Activated CD4-positive, CD25-positive, alpha-beta regulatory T cell treated with anti-CD3 and anti-CD28 coated beads, Interleukin-2, amount 50 U/mL, for 16 hours (primary cell): ENCODE results near the gene SNTG2.

ENCODE experiments used
- DNase-seq: peaks from one replicate; pipeline ENCODE4 v3.0.0-alpha.2; 2020; ENCODE audit warnings: low read depth, low spot score

SNTG2 gene

DNA sequence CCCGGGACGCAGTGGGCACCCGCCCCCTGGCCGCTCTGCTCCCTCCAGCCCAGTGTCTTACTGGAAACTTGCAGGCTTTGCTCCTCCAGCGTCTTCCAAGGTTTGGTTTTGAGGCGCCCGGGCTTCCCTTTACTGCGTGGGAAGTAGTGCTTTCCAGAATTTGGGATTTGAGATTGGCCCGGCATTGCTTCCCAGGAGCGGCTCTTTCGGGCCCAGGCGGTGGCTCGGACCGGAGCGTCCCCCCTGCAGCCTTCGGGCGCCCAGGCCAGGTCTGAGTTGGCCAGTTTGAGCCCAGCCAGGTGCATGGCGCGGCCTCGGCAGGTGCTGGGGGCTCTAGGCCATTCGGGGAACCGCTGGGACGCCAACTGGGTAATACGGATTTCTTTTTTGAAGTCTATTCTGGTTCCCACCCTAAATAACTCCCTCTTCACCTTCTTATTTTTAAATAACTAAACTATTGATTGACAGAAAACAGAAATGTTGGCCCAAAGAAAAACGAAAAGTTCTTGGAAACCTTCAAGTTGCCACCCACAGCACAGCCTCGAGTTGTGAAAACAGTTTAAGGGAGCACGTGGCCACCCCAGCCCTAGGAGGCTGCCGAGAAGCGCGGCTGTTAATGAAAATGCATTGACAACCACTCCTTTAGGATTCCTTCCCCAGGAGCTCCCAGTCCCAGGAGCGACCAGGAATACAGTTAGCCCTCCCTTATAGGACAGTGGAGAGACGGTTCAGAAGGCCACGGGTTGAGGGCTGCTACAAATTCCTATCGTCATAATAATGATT, 766 bp downstream of the SNTG2 start:
- no peak for DNase-seq

DNA sequence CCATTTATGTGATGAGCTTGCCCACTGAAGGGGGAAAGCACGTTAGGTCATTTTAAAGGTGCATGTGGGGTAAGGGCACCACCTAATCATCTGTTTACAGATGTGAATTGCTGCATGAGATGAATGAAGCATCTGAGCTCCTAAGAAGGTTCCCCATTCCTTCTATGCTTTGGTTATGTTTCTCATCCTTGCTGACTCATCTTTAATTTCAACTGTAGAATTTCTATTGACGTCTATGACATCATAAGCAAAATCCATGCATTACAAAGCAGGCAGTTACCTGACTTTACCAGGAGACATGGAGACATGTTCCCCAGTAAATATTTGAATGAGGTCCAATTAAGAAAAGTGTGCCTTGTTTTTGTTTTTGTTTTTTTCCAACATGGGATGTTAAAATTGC, 2.8 kb downstream of the SNTG2 start:
- no peak for DNase-seq

DNA sequence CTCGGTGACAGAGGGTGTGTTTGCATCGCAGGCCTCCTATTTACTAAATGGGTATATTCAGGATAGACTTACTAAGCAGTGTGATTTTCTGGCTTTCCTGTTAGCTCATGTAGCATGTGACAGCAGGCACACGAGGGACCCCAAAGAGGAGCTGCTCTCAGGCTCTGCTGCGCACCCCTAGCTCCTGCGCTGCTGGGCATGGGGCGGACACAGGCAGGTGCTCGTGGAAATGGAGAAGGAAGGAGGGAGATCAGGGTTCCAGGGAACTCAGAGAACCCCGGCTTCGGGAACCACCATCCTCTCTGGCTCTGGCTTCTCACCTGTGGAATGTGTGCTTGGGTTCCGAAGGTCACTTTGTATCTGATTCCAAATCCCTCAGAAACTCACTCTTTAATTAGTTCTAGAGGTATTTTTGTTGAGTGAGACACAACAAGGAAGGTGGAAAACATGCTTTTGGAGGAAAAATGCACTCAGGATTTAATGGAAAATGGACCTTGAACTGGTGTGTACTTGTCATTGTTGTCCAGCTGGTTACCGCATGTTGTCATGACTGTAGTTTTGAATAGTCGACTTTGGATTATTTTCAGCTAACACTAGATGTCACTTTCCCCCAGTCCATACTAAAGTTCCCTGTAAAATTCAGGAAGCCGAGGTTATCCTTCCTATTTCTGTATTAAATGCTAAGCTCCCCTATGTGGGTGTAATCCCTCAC, 3.5 kb downstream of the SNTG2 start:
- no peak for DNase-seq

DNA sequence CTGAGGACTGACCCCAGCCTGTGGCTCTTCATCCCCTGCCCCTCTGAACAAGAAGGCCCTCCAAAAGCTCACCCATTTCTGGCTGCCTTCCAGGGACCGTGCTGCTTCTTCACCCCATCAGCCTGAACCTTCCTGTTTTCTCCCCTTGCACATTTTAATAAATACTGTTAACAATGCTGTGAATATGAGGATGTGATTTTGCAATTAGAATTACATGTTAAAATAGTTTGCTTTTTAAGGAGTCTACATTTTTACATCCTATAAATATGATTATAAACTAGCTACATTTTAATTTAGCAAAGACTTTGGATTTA, 4.0 kb downstream of the SNTG2 start:
- no peak for DNase-seq

DNA sequence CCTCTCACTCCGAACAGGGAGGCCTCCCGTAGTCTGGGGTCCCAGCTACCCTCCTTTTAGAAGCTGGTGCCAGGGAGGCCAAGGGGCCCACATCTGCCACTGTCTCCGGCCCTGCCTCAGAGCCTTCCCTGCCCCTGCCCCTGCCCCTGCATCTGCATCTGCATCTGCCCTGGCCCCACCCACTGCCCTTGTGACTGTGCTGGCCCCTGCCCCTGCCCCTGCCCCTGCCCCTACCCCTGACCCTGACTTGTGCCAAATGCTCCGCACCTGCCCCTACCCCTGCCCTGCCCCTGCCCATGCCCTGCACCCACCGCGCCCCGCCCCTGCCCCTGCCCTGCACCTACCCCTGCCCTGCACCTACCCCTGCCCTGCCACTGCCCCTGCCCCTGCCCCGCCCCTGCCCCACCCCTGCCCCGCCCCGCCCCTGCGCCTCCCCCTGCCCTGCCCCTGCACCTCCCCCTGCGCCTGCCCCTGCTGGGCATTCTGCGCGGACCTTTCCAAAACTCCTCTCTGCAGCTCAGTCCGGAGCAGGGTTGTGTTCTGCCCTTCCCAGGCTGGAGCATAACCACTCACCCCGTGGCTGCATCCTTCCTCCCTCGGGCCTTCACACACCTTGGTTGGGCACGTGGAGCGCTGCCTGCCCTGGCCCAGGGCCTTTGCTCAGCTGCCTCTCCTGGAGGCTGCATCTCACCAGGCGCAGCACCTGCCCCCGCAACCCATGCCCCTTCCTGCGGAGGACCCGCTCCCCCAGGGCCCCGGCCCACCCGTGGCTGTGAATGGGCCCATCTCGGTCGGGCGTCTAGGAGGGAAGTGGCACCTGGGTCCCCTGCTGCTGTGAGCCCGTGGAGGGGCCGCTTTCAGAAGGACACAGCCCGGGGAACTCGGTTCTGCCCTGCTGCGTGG, 5.4 kb downstream of the SNTG2 start:
- DNase-seq: no peak

DNA sequence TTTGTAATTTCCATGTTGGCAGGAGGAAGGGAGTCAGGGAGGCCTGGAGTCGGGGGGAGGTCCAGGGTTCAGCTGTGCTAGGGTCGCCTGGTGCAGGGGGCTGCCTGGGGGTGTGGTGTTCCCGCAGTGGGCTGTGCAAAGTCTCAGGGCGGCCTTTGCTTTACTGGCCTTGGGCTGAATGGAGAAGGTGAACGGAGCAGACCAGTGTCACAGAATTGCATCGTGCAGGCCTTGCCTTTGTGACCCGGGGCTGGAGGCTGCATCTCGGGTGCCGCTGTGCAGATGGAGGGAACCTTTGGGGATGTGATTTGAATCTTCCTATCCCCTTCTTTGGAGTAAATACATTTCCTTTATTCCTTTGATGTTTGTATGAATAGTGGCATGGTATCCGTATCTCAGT, 8.8 kb downstream of the SNTG2 start:
- DNase-seq: no peak

DNA sequence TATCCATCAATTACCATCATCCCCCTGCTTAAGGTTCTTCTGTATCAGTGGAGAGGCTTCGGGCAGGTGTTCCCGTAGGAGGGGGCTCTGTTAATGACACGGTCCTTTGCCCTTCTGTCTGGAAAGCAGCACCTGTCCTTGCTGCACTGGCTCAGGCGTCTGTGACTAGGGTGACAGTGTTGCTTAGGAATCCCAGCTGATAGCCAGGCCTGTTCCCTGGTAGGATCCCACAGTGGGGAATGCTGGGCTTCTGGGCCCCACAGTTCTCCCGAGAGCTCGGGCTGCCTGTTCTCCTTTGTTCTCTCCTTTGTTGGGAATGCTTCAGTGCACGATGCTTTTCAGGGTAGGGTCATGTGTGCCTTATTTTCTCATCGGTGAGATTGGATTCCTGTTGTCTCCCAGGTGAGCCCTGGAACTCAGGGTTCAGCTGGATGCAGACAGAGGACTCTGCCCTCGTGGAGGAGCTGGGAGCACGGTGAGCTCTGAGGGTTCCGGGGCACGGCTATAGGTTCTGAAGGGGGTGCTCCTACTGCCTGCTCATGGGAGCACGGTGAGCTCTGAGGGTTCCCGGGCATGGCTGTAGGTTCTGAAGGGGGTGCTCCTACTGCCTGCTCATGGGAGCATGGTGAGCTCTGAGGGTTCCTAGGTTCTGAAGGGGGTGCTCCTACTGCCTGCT, 9.6 kb downstream of the SNTG2 start:
- DNase-seq: no peak

DNA sequence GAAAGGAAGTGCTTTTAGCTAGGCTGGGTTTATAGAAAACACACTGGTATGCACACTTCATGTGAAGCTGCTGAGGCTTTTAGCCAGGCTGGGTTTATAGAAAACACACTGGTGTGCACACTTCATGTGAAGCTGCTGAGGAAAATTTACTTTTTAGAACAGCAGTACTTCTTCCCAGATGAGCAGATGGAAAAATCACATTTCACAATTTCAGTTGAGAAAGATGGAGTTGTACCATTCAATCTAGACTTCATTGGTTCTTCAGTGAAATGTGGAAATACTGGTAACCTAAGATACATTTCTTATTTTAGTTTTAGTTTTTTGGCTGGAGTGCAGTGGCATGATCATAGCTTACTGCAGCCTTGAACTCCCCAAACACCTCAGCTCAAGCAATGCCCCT, 11.1 kb downstream of the SNTG2 start:
- no peak for DNase-seq

DNA sequence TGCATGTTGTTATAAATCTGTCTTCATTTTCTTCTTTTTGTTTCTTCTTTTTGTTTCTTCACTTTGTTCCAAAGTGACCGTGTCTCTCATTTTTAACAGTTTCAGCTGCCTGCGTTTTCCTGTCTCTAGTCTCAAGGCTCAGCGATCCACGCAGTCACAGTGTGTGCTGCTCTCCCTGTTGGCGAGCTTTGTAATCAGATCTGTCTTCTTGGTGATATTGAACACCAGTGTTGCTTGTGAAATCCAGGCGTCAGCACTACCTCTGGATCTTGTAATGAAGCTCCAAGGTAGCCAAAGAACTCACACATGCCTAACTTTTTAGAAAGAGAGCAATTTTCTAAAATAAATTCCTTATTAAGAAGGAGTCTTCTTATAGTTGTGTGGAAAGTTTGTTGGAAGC, 13.2 kb downstream of the SNTG2 start:
- DNase-seq: no peak

DNA sequence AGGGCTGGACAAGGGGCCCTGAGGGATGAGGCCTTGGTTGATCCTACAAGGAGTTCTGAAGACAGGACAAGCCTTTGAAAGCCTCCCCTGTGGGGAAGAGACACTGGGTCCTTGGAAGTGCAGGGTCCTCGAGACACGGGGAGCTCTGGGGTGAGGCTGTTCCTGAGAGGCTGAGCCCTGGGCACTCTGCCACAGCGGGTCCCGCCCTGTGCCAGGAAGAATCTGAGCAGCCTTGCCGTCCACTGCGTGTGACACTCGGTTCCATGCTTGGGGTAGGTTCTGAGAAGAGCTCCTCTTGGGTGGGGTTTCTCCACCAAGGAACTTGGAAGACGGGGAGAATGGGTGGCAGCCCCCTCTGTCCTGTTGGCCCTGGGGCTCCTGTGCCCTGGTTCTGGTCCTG, 13.9 kb downstream of the SNTG2 start:
- no peak for DNase-seq

DNA sequence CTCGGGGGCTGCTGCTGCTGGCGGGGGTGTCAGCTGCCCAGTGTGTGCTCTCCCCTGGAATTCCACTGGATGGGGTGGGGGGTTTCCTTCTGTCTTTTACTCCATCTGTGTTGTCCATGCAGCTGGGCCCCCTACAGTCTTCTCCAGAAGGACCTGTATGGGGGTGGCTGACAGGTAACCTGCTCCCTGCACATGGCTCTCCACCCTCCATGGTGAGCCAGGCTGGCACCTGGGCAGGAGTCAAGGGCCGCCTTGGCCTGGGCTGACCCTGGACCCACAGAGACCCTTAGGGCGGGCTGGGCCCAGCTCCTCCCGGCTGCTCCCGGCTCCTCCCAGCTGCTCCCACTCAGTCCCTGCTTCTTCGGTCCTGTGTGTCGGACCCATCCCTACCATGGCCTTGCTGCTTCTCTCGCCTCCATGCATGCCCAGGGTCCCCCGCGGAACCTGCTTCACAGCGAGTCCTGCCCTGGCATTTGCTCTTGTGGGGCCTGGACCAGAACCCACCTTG, 15.0 kb downstream of the SNTG2 start:
- DNase-seq: no peak

DNA sequence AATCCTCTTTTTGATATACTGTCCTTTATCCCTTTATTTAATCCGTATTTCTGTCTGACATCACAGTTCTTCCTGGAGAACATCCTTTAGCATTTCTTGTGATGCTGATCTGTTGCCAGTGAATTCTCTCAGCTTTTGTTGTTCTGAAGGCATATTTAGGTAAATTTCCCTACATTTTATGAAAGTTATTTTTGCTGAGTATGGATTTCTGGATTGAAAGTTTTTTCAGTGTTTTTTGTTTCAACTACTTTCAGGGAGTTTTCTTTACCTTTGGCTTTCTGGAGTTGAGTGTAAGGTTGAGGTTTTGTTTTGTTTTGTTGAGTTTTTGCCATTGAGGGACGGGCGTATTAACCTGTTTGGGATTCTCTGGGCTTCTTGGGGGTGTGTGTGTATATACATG, 22.5 kb downstream of the SNTG2 start:
- no peak for DNase-seq

DNA sequence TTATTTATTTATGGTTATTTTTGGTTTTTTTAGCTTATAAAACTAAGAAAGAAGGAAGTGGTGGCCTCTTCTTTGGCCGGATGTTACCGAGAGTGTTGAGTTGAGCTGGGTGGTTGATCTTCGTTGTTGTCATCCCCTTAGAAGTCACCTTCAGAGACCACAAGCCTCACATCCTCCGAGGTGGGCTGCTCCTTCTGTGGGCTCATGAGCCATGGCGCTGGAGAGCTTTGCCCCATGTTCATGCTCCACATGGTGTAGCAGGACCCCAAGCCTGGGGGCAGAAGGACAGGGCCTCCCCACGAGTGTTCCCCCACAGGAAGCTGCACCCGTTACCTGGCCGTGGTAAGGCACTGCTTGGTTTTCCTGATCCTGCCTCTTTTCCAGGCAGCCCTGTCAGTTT, 23.4 kb downstream of the SNTG2 start:
- DNase-seq: no peak

DNA sequence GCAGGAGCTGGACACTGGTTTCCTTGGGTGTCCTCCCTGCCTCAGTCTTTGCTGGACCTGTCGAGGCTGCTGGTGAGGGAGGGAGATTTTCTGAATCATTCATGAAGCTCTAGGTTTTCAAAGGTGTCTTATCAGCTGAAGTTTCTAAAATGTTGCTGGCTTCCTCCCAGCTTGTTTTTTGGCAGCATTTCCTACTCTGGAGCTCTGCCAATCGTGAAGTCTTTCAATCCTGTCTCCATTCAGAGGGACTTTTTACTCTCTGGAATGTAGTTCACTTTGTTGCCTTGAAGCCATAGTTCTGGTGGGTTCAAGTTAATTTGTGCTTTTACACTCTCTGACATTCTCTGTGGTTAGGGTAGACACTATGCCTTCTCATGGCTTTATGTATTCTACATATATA, 23.9 kb downstream of the SNTG2 start:
- no peak for DNase-seq

DNA sequence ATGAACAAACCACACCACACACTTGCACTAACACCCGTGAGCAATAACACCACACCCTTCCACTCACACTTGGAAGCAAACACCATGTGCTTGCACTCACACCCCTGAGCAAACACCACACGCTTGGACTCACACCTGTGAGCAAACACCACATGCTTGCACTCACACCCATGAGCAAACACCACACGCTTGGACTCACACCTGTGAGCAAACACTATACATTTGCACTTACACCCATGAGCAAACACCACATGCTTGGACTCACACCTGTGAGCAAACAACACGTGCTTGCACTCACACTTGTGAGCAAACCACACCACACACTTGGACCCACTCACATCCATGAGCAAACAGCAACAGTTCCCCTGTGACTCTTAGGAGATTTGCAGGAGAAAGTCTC, 24.4 kb downstream of the SNTG2 start:
- DNase-seq: no peak

DNA sequence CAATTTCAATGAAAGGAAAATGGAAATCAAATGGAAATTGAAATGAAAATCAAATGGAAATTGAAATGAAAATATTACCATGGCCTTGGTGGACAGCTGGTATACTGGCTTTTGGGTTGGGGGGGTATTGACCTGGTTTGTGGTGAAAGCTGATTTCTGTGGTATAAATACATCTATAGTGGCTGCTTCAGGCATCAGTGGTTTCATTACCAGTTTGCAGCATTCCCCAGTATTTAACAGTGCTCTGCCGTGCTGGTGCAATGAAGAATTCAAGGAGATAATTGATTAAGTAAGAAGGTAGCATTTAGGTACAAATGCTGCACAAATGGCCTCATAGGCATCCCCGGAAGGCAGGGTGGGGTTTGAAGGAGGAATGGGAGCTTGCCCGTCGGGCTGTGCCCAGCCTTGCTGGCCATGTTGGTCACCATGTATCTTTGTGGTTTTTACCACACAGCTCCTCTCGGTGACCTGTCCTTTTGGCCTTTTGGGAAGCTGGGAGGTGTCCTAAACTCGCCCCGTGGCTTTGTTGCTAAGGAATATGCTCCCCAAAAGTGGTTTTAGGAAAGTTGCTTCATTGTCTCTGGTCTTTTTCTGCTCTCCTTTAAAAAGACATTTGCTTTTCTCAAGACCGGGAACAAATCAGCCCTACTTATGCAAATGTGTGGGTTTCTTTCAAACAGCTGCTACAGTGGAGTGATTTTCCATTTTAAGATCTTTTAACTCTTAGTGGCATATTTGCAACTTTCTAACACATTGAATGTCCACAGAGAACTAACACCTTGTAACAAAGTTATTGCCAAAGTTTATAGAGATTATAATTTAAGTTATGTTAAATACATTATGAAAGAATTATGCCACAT, 28.6 kb downstream of the SNTG2 start:
- no peak for DNase-seq

DNA sequence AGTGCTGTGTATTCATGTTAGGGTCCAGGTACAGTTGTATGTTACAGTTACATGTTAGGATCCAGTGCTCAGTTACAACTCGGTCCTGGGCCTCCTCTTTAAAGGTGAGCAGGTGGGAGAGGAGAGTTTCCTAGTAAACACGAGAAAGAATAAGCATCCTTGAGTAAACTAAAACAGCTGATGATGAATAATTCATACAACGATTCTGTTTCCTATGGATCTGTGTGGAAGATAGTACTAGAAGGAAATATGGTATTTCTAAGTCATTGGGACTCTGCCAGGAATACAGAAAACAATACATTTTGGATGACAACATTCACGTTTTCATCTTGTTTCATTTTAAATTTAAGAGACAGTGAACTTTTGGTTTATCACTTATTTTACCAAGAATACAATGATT, 29.5 kb downstream of the SNTG2 start:
- no peak for DNase-seq

DNA sequence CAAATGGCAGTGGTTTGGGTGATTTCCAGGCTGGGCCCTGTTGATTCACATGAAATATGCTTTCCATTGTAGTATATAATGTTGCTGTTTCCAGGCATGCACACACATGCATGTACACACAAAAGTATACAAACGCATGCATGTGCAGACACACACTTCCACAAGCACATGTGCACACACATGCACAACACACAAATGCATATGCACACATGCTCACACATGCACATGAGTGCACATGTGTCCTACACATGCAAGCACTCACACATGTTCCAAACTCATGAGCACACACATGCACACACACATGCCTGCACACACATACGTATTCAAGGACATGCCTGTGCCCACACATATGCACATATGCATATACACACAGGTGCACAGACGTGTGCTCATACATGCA, 30.6 kb downstream of the SNTG2 start:
- no peak for DNase-seq

DNA sequence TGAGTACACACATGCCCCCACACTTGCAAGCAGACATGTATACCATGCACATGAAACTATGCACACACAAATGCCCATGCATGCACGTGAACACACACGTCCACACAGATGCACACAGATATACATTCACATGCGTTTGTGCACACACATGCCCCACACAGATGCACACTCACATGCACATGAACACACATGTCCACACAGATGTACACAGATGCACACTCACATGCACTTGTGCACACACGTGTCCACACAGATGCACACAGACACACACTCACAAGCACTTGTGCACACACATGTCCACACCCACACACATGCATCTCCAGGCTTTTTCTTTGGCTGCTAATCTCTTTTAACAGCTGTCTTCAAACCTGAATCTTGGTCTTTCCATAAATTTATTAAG, 31.1 kb downstream of the SNTG2 start:
- no peak for DNase-seq

DNA sequence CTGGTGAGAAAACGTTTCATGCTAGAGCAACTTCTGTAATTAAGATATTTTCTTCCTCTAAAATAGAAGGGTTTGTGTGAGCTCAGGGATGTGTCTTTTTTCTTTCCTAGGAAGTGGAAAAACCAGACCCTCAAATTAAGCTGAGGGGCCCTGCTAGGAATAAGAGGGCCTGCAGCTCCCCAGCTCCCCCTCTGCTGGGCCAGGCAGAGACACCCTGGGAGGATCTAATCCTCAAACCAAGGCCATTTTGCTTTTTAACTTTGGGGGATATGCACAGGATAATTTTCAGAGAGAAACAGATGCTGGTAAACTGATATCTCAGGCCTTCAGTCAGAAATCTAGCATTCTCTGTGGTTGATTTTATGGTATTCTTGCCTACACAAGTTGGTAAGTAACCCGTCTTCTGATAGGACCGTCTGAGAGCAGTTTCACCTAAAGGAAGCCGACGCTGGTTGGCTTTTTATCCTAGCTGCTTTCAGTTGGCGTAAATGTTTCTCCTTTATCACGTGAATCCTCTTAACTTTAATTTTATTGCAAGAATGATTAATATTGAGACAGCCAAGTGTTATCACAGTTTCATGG, 34.8 kb downstream of the SNTG2 start:
- no peak for DNase-seq

DNA sequence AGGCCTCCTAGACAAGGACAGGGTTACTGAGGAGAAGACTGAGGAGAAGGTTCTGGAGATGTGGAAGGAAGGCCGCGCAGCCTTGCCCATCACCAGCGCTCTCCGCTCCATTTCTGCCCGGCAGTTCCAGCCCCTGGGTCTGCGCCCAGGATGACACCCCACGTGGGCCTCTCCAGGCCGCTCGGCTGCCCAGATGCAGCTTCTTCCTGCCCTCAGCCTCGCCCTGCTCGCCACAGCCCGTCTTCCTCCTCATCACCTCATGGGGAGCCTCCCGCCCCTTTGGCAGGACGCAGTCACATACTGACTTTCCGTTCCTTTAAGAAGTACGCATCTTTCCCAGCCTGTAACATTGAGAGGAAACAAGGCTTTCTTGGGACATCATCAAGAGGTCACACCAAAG, 37.1 kb downstream of the SNTG2 start:
- DNase-seq: no peak
